Loucy (cell line): ENCODE data around the gene TGFB2.

ENCODE experiments used
- H2AFZ ChIP-seq: fragments of 200-600 bp; sonication (generic); 2 replicates; pipeline ENCODE4 v1.6.0; 2016; ENCODE audit warnings: antibody characterized with exemption, mild to moderate bottlenecking, low read length, moderate library complexity
- H3F3A ChIP-seq: fragments of 200-600 bp; 2 replicates; pipeline ENCODE4 v1.6.0; 2016; ENCODE audit warnings: antibody characterized with exemption, low read depth, mild to moderate bottlenecking
- H3K27me3 ChIP-seq: fragments of 200-600 bp; sonication (generic); 2 replicates; pipeline ENCODE4 v1.6.1; 2014; ENCODE audit warnings: low read length, mild to moderate bottlenecking; ENCODE audit not compliant: insufficient read depth, poor library complexity, severe bottlenecking
- H3K36me3 ChIP-seq: fragments of 200-600 bp; sonication (generic); 2 replicates; pipeline ENCODE4 v1.6.1; 2016; ENCODE audit warnings: low read length; ENCODE audit not compliant: insufficient read depth
- H3K4me1 ChIP-seq: fragments of 200-600 bp; sonication (generic); 2 replicates; pipeline ENCODE4 v1.5.1; 2014; ENCODE audit warnings: low read length, mild to moderate bottlenecking; ENCODE audit not compliant: insufficient read depth, poor library complexity, severe bottlenecking
- H3K4me2 ChIP-seq: fragments of 200-600 bp; sonication (generic); 2 replicates; pipeline ENCODE4 v1.6.0; 2014; ENCODE audit warnings: antibody characterized with exemption, low read length, low read depth, mild to moderate bottlenecking; ENCODE audit not compliant: poor library complexity, severe bottlenecking
- H3K4me3 ChIP-seq: fragments of 200-600 bp; sonication (generic); 2 replicates; pipeline ENCODE4 v1.5.1; 2014; ENCODE audit warnings: low read length, mild to moderate bottlenecking, mixed read lengths; ENCODE audit not compliant: poor library complexity, severe bottlenecking
- H3K79me2 ChIP-seq: fragments of 200-600 bp; sonication (generic); 2 replicates; pipeline ENCODE4 v1.6.1; 2014; ENCODE audit warnings: low read length; ENCODE audit not compliant: insufficient read depth
- H3K9ac ChIP-seq: fragments of 200-600 bp; sonication (generic); 2 replicates; pipeline ENCODE4 v1.6.0; 2014; ENCODE audit warnings: mild to moderate bottlenecking, low read depth, low read length, moderate library complexity; ENCODE audit not compliant: poor library complexity, severe bottlenecking
- H3K9me2 ChIP-seq: fragments of 200-600 bp; sonication (generic); replicated peaks from 2 replicates; pipeline ENCODE4 v1.6.1; 2016; ENCODE audit warnings: low read depth, low read length, mixed read lengths
- H3K9me3 ChIP-seq: fragments of 200-600 bp; sonication (generic); 2 replicates; pipeline ENCODE4 v1.6.1; 2014; ENCODE audit warnings: mild to moderate bottlenecking, antibody characterized with exemption, low read length, low read depth; ENCODE audit not compliant: insufficient read depth
- H4K20me1 ChIP-seq: fragments of 200-600 bp; sonication (generic); 2 replicates; pipeline ENCODE4 v1.6.0; 2014; ENCODE audit warnings: antibody characterized with exemption, low read length, mild to moderate bottlenecking; ENCODE audit not compliant: insufficient read depth, poor library complexity, severe bottlenecking
- EZH2phosphoT487 ChIP-seq: fragments of 200-600 bp; IDR thresholded peaks from 2 replicates; pipeline ENCODE4 v1.6.1; 2018; ENCODE audit warnings: antibody characterized with exemption, mild to moderate bottlenecking, moderate library complexity, borderline replicate concordance
- TF ChIP-seq, protein P1 (sequence below): fragments of 200-600 bp; sonication (generic); conservative IDR thresholded peaks from 2 replicates; pipeline ENCODE4 v1.5.1; 2014; ENCODE audit warnings: mild to moderate bottlenecking, antibody characterized with exemption, low read length

The TGFB2 gene

GRCh38 chr1:218488531-218488930 lies 143.4 kb downstream of the TGFB2 start:
- Histone ChIP-seq H3K36me3 (no peaks in the 10 kb centered on the region), H3F3A (no peaks in the 10 kb centered on the region), H3K4me1 (peaks cover 15% of the 10 kb centered on the region), H3K9me3 (no peaks in the 10 kb centered on the region), H3K27me3 (no peaks in the 10 kb centered on the region), H3K4me3 (no peak overlapping the region), H3K9me2 (no peaks in the 10 kb centered on the region), H3K9ac (no peak overlapping the region), H2AFZ (no peak overlapping the region), H3K4me2 (no peak overlapping the region), H4K20me1 (no peaks in the 10 kb centered on the region), H3K79me2 (no peaks in the 10 kb centered on the region)
- no peak for TF ChIP-seq EZH2phosphoT487
- TF ChIP-seq, protein P1, sequence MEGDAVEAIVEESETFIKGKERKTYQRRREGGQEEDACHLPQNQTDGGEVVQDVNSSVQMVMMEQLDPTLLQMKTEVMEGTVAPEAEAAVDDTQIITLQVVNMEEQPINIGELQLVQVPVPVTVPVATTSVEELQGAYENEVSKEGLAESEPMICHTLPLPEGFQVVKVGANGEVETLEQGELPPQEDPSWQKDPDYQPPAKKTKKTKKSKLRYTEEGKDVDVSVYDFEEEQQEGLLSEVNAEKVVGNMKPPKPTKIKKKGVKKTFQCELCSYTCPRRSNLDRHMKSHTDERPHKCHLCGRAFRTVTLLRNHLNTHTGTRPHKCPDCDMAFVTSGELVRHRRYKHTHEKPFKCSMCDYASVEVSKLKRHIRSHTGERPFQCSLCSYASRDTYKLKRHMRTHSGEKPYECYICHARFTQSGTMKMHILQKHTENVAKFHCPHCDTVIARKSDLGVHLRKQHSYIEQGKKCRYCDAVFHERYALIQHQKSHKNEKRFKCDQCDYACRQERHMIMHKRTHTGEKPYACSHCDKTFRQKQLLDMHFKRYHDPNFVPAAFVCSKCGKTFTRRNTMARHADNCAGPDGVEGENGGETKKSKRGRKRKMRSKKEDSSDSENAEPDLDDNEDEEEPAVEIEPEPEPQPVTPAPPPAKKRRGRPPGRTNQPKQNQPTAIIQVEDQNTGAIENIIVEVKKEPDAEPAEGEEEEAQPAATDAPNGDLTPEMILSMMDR, result no peak

DNA sequence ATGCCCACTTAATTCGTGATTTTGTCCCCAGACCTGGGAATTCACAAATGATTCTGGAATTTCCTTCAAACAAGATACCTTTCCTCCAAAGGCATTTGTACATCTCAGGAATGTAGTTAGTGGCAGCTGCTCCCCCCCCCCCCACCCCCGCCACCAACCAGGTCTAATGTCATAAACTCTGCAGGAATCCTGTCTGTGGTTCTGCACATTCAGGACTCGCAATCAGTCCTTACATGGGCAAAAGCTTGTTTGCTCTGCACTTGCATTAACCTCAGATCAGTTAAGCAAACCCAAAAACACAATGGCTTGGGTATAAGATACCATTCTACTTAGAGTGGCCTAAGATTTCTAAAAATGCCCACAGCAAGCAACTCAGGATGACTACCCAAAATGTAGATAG lies 143.8 kb downstream of the TGFB2 start:
- Histone ChIP-seq H3K9me2 (no peaks in the 10 kb centered on the region), H3K4me1 (peaks cover 15% of the 10 kb centered on the region), H3K36me3 (no peaks in the 10 kb centered on the region), H3K9me3 (no peaks in the 10 kb centered on the region), H4K20me1 (no peaks in the 10 kb centered on the region), H3K27me3 (no peaks in the 10 kb centered on the region), H3K4me3 (no peak overlapping the region), H3F3A (no peaks in the 10 kb centered on the region), H3K79me2 (no peaks in the 10 kb centered on the region), H3K4me2 (no peak overlapping the region), H3K9ac (no peak overlapping the region), H2AFZ (no peak overlapping the region)
- TF ChIP-seq, protein P1, result no peak
- TF ChIP-seq EZH2phosphoT487, result no peak

DNA sequence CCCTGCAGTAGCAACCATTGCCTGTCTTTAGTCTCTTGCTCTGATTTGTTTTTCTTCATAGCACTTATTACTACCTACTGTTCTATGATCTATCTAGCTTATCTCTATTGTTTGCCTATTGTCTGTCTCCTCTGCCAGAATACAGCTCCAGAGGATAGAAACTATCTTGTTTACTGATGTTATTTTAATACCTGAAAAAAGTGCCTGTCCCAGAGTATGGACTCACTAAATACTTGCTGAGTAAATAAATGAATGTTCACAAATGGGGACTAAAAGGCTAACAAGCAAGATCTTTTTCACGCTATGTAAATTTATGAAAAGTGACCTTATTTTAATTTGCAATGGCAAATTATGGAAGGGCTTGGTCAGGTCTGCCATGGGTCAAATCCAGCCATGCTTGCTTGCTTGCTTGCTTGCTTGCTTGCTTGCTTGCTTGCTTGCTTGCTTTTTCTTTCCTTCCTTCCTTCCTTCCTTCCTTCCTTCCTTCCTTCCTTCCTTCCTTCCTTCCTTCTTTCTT lies 145.3 kb downstream of the TGFB2 start:
- Histone ChIP-seq H3K27me3 (no peaks in the 10 kb centered on the region), H2AFZ (no peak overlapping the region), H3K4me3 (no peak overlapping the region), H3K9me2 (no peaks in the 10 kb centered on the region), H3K9ac (no peak overlapping the region), H3K79me2 (no peaks in the 10 kb centered on the region), H3K9me3 (no peaks in the 10 kb centered on the region), H3K4me2 (no peak overlapping the region), H3F3A (no peaks in the 10 kb centered on the region), H3K36me3 (no peaks in the 10 kb centered on the region), H4K20me1 (no peaks in the 10 kb centered on the region), H3K4me1 (peaks cover 15% of the 10 kb centered on the region)
- TF ChIP-seq EZH2phosphoT487, result no peak
- TF ChIP-seq, protein P1, result no peak
